OCI-M1 (cell line): ENCODE measurements around the gene BEST1.

Source experiments
- DNase-seq: peaks from one replicate; lab custom pipeline; 2025; lab: John Stamatoyannopoulos, UW

The BEST1 gene

GRCh38 chr11:61950035-61950547 lies at the start of gene BEST1:
Gene BEST1 (plus strand): TSS chr11:61950351. CDS start chr11:61951807, 1,456 bp downstream.
- DNase-seq, result no peak

GRCh38 chr11:61901397-61901796 lies 48.8 kb upstream of the BEST1 start:
- peak; percentile 30 for DNase-seq

- DNase-seq, result no peak
Observed at GRCh38 chr11:61902313-61902712, 47.8 kb upstream of the BEST1 start.

GRCh38 chr11:61903845-61904244 lies 46.3 kb upstream of the BEST1 start:
- no peak for DNase-seq

- no peak for DNase-seq
Observed at GRCh38 chr11:61904539-61905048, 45.6 kb upstream of the BEST1 start.

- no peak for DNase-seq
Observed at GRCh38 chr11:61905067-61905696, 45.0 kb upstream of the BEST1 start.

GRCh38 chr11:61905801-61906521 lies 44.2 kb upstream of the BEST1 start:
- no peak for DNase-seq

GRCh38 chr11:61906522-61906909 lies 43.6 kb upstream of the BEST1 start:
- no peak for DNase-seq

- DNase-seq, result no peak
Observed at GRCh38 chr11:61907282-61907681, 42.9 kb upstream of the BEST1 start.

- DNase-seq, result no peak
Observed at GRCh38 chr11:61907871-61908729, 42.1 kb upstream of the BEST1 start.

GRCh38 chr11:61908730-61909316 lies 41.3 kb upstream of the BEST1 start:
- DNase-seq, result peak; percentile 69

- DNase-seq, result no peak
Observed at GRCh38 chr11:61910187-61911127, 39.7 kb upstream of the BEST1 start.

- no peak for DNase-seq
Observed at GRCh38 chr11:61911128-61911700, 38.9 kb upstream of the BEST1 start.

- no peak for DNase-seq
Observed at GRCh38 chr11:61911701-61912529, 38.2 kb upstream of the BEST1 start.

GRCh38 chr11:61912530-61912898 lies 37.6 kb upstream of the BEST1 start:
- peak; percentile 11 for DNase-seq

- DNase-seq, result no peak
Observed at GRCh38 chr11:61912991-61913698, 37.0 kb upstream of the BEST1 start.

- DNase-seq, result no peak
Observed at GRCh38 chr11:61913699-61914395, 36.3 kb upstream of the BEST1 start.

GRCh38 chr11:61914471-61915171 lies 35.5 kb upstream of the BEST1 start:
- no peak for DNase-seq
